A549 (cell line): ENCODE results near the gene LEUTX.

Experiments
- CHD4 ChIP-seq: fragments of 200-600 bp; sonication (generic); IDR thresholded peaks from 2 replicates; pipeline ENCODE4 v1.6.1; 2016; ENCODE audit warnings: antibody characterized with exemption, mild to moderate bottlenecking, borderline replicate concordance
- CTCF ChIP-seq: fragments of >200 bp; sonication (Bioruptor Twin); formaldehyde crosslinking; IDR thresholded peaks from 3 replicates; pipeline ENCODE4 v1.5.1; 2016
- EP300 ChIP-seq, 2 experiments: fragments of >200 bp; sonication (Bioruptor Twin); formaldehyde crosslinking; IDR thresholded peaks; 2 replicates in 1 of 2; 3 replicates in 1 of 2; pipeline ENCODE4 v1.6.1; 2016 to 2017
- HOXA7 ChIP-seq: fragments of 250-450 bp; sonication (Bioruptor Pico); IDR thresholded peaks from 2 replicates; pipeline ENCODE4 v1.5.0; 2020; ENCODE audit warnings: mild to moderate bottlenecking, moderate library complexity
- PHF8 ChIP-seq: fragments of 200-600 bp; sonication (generic); IDR thresholded peaks from 2 replicates; pipeline ENCODE4 v1.6.1; 2016; ENCODE audit warnings: low read depth, mild to moderate bottlenecking, antibody characterized with exemption, moderate library complexity, borderline replicate concordance
- POLR2A ChIP-seq: IDR thresholded peaks from 2 replicates; pipeline ENCODE4 v1.6.1; 2012; ENCODE audit warnings: mild to moderate bottlenecking, low read length
- RNF2 ChIP-seq: fragments of 200-600 bp; sonication (generic); IDR thresholded peaks from 2 replicates; pipeline ENCODE4 v1.6.1; 2016; ENCODE audit warnings: low read depth, mild to moderate bottlenecking, antibody characterized with exemption, moderate library complexity, borderline replicate concordance
- SMC3 ChIP-seq: fragments of >200 bp; sonication (Bioruptor Twin); formaldehyde crosslinking; IDR thresholded peaks from 3 replicates; pipeline ENCODE4 v1.6.1; 2018; ENCODE audit warnings: inconsistent platforms

- TF ChIP-seq POLR2A: no peak
- no peak for TF ChIP-seq CTCF
- TF ChIP-seq EP300 (IDR thresholded peaks at IDR 0.05): no peak
- TF ChIP-seq CHD4: no peak
- TF ChIP-seq SMC3: no peak
- TF ChIP-seq PHF8: no peak
- no peak for TF ChIP-seq RNF2
- no peak for TF ChIP-seq HOXA7 (CRISPR knock-in tag)
These were observed 35.9 kb downstream of the LEUTX start for GRCh38 chr19:39814595-39814994.
